GM21526 (cell line): ENCODE data around the gene TP73.

Experiments
- ATAC-seq: cut with Tn5 transposase; IDR thresholded peaks from one replicate; pipeline ENCODE4 v1.9.1; 2021; ENCODE audit warnings: moderate library complexity; ENCODE audit not compliant: unreplicated experiment, low FRiP score

Gene TP73

GRCh38 chr1:3702990-3703728, 50.8 kb downstream of the TP73 start:
- ATAC-seq = no peak

DNA sequence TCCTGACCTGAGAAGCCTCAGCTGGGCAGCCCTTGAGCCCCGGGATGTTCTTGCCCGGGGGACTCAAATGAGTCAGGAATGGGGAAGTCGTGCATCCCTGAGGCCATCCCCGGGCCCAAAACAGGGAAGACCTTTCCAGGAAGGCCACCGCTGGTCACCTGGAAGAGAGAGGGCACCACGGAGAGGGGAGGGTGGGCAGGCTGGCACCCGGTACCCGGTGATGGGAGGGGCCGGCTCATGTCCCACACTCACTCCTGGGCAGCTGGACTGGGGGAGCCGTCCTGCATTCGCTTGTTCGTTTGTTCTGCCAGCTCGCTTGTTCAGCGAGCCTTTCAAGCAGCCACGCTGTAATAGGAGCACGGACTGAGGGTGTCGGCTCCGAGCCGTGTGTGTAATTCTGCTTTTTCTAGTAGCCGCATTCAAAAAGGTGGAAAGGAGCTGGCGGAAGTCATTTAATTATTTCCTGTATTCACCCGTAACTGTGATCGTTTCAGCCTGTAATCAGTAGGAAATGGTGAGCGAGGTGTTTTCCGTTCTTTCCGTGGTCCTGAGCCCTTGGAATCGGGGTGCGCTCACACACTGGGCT, 51.6 kb downstream of the TP73 start:
- no peak for ATAC-seq

- ATAC-seq = no peak
Observed at GRCh38 chr1:3705341-3705950, 53.1 kb downstream of the TP73 start.

GRCh38 chr1:3706651-3707297, 54.5 kb downstream of the TP73 start:
- no peak for ATAC-seq

GRCh38 chr1:3707298-3707938, 55.1 kb downstream of the TP73 start:
- ATAC-seq = no peak

DNA sequence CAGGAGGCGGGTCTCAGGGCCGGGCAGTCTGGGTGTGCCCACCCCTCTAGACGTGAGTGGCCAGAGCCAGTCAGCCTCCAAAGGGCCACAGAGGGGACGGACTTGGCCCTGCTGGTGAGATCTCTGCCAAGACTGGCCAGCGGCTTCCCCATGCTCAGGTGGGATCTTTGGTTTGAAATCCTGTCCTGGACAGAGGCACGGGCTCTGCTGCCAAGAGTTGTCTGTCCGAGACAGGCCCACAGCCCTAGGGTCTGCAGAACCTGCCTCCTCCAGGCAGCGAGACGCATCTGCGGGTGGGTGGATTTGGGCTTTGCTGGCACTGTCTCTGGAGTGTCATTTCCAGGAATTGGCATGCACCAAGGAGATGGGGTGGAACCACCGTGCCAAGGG, 55.6 kb downstream of the TP73 start:
- no peak for ATAC-seq

DNA sequence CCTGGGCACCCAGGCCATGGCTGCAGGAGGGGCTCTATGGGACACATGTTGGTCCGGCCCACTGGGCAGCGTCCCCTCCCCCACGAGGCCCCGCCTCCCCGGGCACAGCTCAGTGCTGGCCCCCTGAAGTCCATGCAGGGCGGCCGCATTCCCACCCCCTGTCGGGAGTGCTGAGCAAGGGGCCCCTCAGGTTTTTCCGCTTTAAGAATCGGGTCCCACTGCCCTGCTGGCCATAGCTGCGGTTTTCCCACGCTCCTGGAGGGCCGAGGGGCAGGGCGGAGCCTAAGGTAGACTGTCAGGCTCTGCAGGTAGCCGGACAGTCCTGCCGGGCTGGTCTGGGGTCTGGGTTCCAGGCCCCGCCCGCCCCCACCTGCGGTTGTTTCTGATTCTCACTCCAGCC, 56.5 kb downstream of the TP73 start:
- no peak for ATAC-seq

- no peak for ATAC-seq
Observed at GRCh38 chr1:3710251-3710650, 57.9 kb downstream of the TP73 start.

DNA sequence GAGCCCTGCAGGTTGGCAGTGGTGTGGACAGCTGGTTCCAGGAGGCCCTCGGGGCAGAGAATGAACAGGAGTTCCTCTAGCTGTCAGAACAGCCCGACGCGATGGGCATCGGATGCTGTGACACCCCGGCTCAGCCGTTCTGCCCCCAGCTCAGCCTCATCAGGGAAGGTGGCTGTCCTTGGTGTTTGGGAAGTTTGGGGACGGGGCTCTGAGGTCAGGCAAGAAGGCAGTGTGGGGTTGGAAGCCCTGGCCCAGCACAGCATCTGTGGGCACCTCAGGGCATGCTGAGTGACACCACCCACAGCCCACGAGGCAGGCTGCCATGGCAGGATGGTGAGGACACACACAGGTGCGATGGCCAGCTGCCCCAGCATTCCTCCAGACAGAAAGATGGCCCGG, 59.1 kb downstream of the TP73 start:
- no peak for ATAC-seq

- no peak for ATAC-seq
Observed at GRCh38 chr1:3711780-3712451, 59.6 kb downstream of the TP73 start.

- ATAC-seq = no peak
Observed at GRCh38 chr1:3712573-3713535, 60.5 kb downstream of the TP73 start.

GRCh38 chr1:3713840-3714239, 61.5 kb downstream of the TP73 start:
- no peak for ATAC-seq

GRCh38 chr1:3714284-3714741, 62.0 kb downstream of the TP73 start:
- no peak for ATAC-seq

- no peak for ATAC-seq
Observed at GRCh38 chr1:3714814-3715213, 62.5 kb downstream of the TP73 start.

GRCh38 chr1:3716351-3716750, 64.0 kb downstream of the TP73 start:
- no peak for ATAC-seq

DNA sequence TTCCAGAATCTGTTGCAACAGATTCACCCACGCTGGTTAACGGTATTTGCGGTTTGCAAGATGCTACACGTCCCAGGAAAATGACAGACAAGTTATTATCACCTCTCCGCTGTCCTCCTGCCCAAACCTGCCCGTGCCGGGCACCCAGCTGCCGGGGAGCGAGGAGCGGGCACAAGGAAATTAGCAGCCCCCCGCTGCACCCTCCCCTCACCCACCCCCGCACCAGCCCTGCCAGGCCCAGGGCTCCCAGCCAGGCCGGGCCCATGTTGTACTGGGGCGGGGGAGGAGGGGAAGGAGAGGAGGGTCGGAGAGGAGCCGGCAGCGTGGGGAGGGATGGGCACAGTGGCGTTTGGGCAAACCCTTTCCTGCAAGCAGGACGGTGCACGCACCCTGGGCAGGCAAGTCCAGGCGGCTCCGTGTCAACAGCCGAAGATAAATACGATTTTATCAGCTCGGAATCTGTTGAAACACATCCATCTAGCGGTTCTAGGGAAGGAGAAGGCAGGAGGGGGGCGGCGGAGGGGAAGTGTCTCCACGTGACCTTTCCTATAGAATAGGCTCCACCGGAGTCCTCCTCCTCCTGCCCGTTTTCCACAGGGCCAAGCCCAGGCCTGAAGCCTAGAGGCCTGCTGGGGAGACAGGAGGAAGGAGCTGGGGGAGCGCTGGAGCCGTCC, 64.9 kb downstream of the TP73 start:
- ATAC-seq = no peak

DNA sequence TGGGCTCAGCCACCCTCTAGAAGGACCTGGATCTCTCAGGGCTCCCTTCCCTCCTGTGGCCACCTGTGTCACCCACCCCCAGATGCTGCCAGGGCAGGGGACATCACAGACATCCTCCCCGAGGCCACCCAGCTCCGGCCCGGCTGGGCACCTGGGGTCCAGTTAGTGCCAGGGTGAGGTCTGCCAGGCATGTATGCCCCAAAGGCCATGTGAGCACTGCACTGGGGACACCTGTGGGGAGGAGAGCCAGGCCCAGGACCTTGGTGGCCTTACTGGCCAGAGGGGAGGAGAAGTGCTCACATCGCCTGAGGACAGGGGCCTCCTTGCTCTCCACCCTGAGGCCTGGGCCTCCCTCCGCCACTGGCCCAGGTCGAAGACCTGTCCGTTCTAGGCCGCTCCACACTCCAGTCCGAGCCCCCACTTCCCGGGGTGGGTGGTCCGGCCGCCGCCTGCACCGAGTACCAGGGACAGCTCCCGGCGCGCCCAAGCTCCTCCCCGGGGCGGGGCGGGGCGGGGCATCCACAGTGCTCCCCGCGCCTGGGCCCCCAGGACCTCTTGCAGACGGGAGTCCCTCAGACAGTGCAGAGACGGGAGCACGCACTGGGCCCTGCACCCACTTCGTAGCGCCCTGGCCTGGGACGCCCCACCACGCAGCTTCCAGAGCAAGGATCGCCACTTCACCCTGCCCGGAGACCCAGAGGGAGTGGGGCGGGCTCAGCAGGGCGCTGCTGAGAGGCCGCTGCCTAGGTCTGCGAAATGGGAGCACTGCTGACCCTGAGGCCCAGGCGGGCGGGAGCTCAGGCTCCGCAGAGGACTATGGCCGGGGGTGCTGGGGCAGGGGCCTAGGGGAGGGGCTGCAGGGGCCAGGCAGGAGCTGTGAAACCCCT, 65.6 kb downstream of the TP73 start:
- no peak for ATAC-seq

GRCh38 chr1:3718764-3719163, 66.4 kb downstream of the TP73 start:
- no peak for ATAC-seq
